ENCODE measurements around the gene CLSTN2. TPM values are rescaled to one million over a fixed set of nuclear protein-coding genes. Genes with fewer than 3 reads are reported as not detected.

The CLSTN2 gene
- total and polyA plus RNA-seq, 2 of the 8 experiments (the other 6 are each of a cell fraction or from before 2014, with no cell fraction given), result 0.39 to 0.52 TPM

DNA sequence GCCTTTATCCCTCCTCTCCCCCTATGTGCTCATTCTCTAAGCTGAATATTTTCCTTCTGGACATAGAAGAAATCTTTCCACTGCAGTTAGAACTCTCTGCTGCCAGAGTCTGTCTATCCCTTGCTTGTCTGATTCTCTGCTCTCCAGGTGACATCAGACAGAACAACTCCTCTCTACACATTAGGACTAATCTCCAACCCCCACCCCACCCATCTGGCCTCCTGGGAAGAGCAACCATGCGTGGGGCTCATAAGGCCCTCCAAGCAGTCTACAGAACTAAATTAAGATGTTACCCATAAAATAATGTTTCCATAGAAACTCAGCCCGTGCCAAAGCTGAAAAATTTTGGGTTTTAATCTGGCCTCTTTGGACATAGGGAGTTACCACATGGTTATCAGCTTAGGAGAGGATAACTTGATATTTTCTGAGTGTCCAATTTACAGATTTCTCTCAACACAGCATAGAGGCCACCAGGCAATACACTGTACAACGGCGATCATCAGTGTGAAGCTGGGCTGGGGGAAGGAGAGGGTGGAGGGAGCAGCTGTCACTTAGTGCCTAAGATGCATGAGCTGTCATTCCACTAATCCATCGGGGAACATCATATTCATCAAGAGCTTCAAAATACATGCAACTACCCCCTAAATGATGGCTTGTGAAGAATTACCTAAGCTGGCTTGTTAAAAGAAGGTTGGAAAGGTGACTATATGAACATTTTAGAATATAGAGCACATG is 199.4 kb downstream of the CLSTN2 start (continued):
- TF ChIP-seq, protein P1, sequence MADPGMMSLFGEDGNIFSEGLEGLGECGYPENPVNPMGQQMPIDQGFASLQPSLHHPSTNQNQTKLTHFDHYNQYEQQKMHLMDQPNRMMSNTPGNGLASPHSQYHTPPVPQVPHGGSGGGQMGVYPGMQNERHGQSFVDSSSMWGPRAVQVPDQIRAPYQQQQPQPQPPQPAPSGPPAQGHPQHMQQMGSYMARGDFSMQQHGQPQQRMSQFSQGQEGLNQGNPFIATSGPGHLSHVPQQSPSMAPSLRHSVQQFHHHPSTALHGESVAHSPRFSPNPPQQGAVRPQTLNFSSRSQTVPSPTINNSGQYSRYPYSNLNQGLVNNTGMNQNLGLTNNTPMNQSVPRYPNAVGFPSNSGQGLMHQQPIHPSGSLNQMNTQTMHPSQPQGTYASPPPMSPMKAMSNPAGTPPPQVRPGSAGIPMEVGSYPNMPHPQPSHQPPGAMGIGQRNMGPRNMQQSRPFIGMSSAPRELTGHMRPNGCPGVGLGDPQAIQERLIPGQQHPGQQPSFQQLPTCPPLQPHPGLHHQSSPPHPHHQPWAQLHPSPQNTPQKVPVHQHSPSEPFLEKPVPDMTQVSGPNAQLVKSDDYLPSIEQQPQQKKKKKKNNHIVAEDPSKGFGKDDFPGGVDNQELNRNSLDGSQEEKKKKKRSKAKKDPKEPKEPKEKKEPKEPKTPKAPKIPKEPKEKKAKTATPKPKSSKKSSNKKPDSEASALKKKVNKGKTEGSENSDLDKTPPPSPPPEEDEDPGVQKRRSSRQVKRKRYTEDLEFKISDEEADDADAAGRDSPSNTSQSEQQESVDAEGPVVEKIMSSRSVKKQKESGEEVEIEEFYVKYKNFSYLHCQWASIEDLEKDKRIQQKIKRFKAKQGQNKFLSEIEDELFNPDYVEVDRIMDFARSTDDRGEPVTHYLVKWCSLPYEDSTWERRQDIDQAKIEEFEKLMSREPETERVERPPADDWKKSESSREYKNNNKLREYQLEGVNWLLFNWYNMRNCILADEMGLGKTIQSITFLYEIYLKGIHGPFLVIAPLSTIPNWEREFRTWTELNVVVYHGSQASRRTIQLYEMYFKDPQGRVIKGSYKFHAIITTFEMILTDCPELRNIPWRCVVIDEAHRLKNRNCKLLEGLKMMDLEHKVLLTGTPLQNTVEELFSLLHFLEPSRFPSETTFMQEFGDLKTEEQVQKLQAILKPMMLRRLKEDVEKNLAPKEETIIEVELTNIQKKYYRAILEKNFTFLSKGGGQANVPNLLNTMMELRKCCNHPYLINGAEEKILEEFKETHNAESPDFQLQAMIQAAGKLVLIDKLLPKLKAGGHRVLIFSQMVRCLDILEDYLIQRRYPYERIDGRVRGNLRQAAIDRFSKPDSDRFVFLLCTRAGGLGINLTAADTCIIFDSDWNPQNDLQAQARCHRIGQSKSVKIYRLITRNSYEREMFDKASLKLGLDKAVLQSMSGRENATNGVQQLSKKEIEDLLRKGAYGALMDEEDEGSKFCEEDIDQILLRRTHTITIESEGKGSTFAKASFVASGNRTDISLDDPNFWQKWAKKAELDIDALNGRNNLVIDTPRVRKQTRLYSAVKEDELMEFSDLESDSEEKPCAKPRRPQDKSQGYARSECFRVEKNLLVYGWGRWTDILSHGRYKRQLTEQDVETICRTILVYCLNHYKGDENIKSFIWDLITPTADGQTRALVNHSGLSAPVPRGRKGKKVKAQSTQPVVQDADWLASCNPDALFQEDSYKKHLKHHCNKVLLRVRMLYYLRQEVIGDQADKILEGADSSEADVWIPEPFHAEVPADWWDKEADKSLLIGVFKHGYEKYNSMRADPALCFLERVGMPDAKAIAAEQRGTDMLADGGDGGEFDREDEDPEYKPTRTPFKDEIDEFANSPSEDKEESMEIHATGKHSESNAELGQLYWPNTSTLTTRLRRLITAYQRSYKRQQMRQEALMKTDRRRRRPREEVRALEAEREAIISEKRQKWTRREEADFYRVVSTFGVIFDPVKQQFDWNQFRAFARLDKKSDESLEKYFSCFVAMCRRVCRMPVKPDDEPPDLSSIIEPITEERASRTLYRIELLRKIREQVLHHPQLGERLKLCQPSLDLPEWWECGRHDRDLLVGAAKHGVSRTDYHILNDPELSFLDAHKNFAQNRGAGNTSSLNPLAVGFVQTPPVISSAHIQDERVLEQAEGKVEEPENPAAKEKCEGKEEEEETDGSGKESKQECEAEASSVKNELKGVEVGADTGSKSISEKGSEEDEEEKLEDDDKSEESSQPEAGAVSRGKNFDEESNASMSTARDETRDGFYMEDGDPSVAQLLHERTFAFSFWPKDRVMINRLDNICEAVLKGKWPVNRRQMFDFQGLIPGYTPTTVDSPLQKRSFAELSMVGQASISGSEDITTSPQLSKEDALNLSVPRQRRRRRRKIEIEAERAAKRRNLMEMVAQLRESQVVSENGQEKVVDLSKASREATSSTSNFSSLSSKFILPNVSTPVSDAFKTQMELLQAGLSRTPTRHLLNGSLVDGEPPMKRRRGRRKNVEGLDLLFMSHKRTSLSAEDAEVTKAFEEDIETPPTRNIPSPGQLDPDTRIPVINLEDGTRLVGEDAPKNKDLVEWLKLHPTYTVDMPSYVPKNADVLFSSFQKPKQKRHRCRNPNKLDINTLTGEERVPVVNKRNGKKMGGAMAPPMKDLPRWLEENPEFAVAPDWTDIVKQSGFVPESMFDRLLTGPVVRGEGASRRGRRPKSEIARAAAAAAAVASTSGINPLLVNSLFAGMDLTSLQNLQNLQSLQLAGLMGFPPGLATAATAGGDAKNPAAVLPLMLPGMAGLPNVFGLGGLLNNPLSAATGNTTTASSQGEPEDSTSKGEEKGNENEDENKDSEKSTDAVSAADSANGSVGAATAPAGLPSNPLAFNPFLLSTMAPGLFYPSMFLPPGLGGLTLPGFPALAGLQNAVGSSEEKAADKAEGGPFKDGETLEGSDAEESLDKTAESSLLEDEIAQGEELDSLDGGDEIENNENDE (IDR thresholded peaks at IDR 0.05; ENCODE audit: insufficient replicate concordance, low read length), result no peak

All from H1 (cell line).